Keratinocyte (primary cell): ENCODE data around the gene TCEAL8. TPM values are rescaled to one million over a fixed set of nuclear protein-coding genes. Genes with fewer than 3 reads are reported as not detected.
A peak's percentile ranks its signal among the peaks of the same experiment; 100 is the strongest.

Experiments used
- DNase-seq: peaks from one replicate; pipeline ENCODE4 v3.0.0-alpha.2; 2011; ENCODE audit warnings: low read depth, missing footprints, low spot score
- FAIRE-seq: peaks from 2 replicates; lab custom pipeline; 2011; peaks lifted over from hg19 to GRCh38; lab: Jason Lieb, UNC
- H2AFZ ChIP-seq: 2 replicates; pipeline ENCODE4 v1.6.0; 2012; ENCODE audit warnings: low read length, control low read depth, inconsistent platforms; ENCODE audit not compliant: control insufficient read depth
- H3K27ac ChIP-seq: 2 replicates; pipeline ENCODE4 v1.5.1; 2011; ENCODE audit warnings: low read length; ENCODE audit not compliant: control insufficient read depth, insufficient read depth
- H3K27me3 ChIP-seq: 3 replicates; pipeline ENCODE4 v1.6.0; 2011; ENCODE audit warnings: low read length; ENCODE audit not compliant: control insufficient read depth, insufficient read depth; ENCODE audit errors: extremely low read depth
- H3K36me3 ChIP-seq, 2 experiments: 2 replicates in 1 of 2; 3 replicates in 1 of 2; pipeline ENCODE4 v1.5.1; 2011; ENCODE audit warnings: low read length in 2 of 2, mild to moderate bottlenecking in 1 of 2; ENCODE audit not compliant: control insufficient read depth in 2 of 2, insufficient read depth in 2 of 2; ENCODE audit errors: extremely low read depth in 1 of 2
- H3K4me1 ChIP-seq: 3 replicates; pipeline ENCODE4 v1.5.1; 2011; ENCODE audit warnings: low read length; ENCODE audit not compliant: control insufficient read depth, insufficient read depth; ENCODE audit errors: extremely low read depth
- H3K4me2 ChIP-seq: 3 replicates; pipeline ENCODE4 v1.6.0; 2011; ENCODE audit warnings: low read depth, low read length; ENCODE audit not compliant: control insufficient read depth, insufficient read depth; ENCODE audit errors: extremely low read depth
- H3K4me3 ChIP-seq, 3 experiments: fragments of 200-600 bp in 1 of 3; sonication (generic) in 1 of 3; 2 replicates in 2 of 3; 3 replicates in 1 of 3; pipeline ENCODE4 v1.5.1; 2011 to 2016; ENCODE audit warnings: low read length in 3 of 3, mild to moderate bottlenecking in 3 of 3, control low read depth in 2 of 3, inconsistent platforms in 1 of 3, low read depth in 1 of 3, mixed read lengths in 1 of 3, mixed run types in 1 of 3, moderate library complexity in 1 of 3; ENCODE audit not compliant: control insufficient read depth in 2 of 3, insufficient read depth in 2 of 3; ENCODE audit errors: extremely low read depth in 1 of 3
- H3K79me2 ChIP-seq: 2 replicates; pipeline ENCODE4 v1.6.0; 2012; ENCODE audit warnings: low read length; ENCODE audit not compliant: control insufficient read depth, insufficient read depth
- H3K9ac ChIP-seq: 3 replicates; pipeline ENCODE4 v1.6.0; 2011; ENCODE audit warnings: low read length; ENCODE audit not compliant: control insufficient read depth, insufficient read depth; ENCODE audit errors: extremely low read depth
- H3K9me1 ChIP-seq: 3 replicates; pipeline ENCODE4 v1.6.0; 2011; ENCODE audit warnings: low read length; ENCODE audit not compliant: control insufficient read depth, insufficient read depth; ENCODE audit errors: extremely low read depth
- H3K9me3 ChIP-seq: 2 replicates; pipeline ENCODE4 v1.5.1; 2012; ENCODE audit warnings: low read depth, low read length; ENCODE audit not compliant: control insufficient read depth
- H4K20me1 ChIP-seq: 3 replicates; pipeline ENCODE4 v1.6.0; 2011; ENCODE audit warnings: low read length; ENCODE audit not compliant: control insufficient read depth, insufficient read depth; ENCODE audit errors: extremely low read depth
- CTCF ChIP-seq, 3 experiments: IDR thresholded peaks in 1 of 3; conservative IDR thresholded peaks in 1 of 3; optimal IDR thresholded peaks in 1 of 3; 2 replicates in 2 of 3; 3 replicates in 1 of 3; pipeline versions ENCODE3 to v1.5.1; 2011; ENCODE audit warnings: low read length in 3 of 3, mild to moderate bottlenecking in 3 of 3, moderate library complexity in 2 of 3, control low read depth in 1 of 3, inconsistent platforms in 1 of 3; ENCODE audit not compliant: insufficient read depth in 2 of 3; ENCODE audit errors: extremely low read depth in 1 of 3
- EZH2 ChIP-seq: IDR thresholded peaks from one replicate; pipeline ENCODE4 v1.6.1; 2012; ENCODE audit warnings: inconsistent platforms, mild to moderate bottlenecking, low read length, moderate library complexity
- dilution Hi-C: fragments of 300-500 bp; cut with MboI; formaldehyde crosslinking; loops from one replicate; pipeline ENCODE4 v1.7.0; 2020; ENCODE audit warnings: low sequenced_read_pairs; ENCODE audit not compliant: extremely low pct_ligation_motif_present
- polyA plus RNA-seq, 5 experiments: library from polyadenylated mRNA; depleted of rRNA in 3 of 5; stranded (reverse) in 3 of 5; stranded (forward) in 1 of 5; unstranded in 1 of 5; fragments of >200 nt; gene quantifications; 1 replicate in 1 of 5; 2 replicates in 3 of 5; 3 replicates in 1 of 5; pipeline versions ENCODE4 v1.2.1 to v1.2.3, GENCODE V29; 2011 to 2012; ENCODE audit warnings: missing spikeins in 2 of 5, low read depth in 1 of 5, low replicate concordance in 1 of 5

The TCEAL8 gene
- polyA plus RNA-seq, 1 donor (not counting 4 experiments of a cell fraction or from before 2014, with no cell fraction given), result 84.7 TPM

DNA sequence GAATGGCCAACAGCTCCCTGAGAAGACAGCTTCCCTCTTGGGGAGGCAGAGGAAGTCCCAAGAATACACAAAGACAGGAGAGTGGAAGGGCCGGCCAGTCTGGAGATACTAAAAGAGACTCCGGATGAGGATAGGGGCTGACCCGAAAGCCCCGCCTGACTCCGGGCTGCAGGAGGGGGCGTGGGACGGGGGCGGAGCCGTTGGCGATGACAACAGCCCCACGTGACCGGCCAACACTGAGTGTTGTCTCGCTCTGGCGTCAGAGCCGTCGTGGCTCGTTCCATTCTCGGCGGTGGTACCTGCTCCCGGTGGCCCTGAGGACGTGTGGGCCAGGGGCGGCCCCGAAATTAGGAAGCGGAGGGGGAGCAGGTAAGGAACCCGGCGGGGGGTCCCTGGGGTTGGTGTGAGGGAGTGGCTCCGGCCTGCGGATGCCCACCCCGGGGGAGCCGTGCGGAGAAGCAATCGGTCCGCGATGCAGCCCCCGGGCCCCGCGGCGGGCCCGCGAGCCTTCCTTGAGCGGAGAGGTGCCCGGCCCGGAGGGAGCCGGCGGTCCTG is 40.0 kb downstream of the TCEAL8 start, which contains the start of gene BEX4:
Gene BEX4, plus strand, starts transcription at position 239 of the 555 bp plus-strand sequence. CDS start 1,046 bp downstream, outside the sequence.
- dilution Hi-C loops, result no loop called here
- TF ChIP-seq CTCF (optimal IDR thresholded peaks at IDR 0.05 in 1 of 3, IDR thresholded peaks at IDR 0.05 in 1 of 3, conservative IDR thresholded peaks at IDR 0.05 in 1 of 3; ENCODE audit: extremely low read depth in 1 of 3, insufficient read depth in 2 of 3, low read length in 3 of 3) (no peak), EZH2 (no peak)
- no peak for DNase-seq
- FAIRE-seq, result no peak
- H3K4me1 ChIP-seq, result peaks cover 3% of the 10 kb centered on the region
- no peaks in the 10 kb centered on the region for H3K79me2 ChIP-seq
- no peaks in the 10 kb centered on the region for H4K20me1 ChIP-seq
- peak within 1 kb of the TSS; percentile 51 to 60 (median 57) for H3K4me3 ChIP-seq
- peak within 1 kb of the TSS; percentile 64 for H3K9ac ChIP-seq
- H3K27me3 ChIP-seq, result peaks cover 7% of the 10 kb centered on the region
- no peaks in the 10 kb centered on the region for H3K9me1 ChIP-seq
- H3K4me2 ChIP-seq, result peak within 1 kb of the TSS; percentile 64
- H3K36me3 ChIP-seq, result no peaks in the 10 kb centered on the region
- peak within 1 kb of the TSS; percentile 14 for H3K27ac ChIP-seq
- no peaks in the 10 kb centered on the region for H3K9me3 ChIP-seq
- H2AFZ ChIP-seq, result peak within 1 kb of the TSS; percentile 49

DNA sequence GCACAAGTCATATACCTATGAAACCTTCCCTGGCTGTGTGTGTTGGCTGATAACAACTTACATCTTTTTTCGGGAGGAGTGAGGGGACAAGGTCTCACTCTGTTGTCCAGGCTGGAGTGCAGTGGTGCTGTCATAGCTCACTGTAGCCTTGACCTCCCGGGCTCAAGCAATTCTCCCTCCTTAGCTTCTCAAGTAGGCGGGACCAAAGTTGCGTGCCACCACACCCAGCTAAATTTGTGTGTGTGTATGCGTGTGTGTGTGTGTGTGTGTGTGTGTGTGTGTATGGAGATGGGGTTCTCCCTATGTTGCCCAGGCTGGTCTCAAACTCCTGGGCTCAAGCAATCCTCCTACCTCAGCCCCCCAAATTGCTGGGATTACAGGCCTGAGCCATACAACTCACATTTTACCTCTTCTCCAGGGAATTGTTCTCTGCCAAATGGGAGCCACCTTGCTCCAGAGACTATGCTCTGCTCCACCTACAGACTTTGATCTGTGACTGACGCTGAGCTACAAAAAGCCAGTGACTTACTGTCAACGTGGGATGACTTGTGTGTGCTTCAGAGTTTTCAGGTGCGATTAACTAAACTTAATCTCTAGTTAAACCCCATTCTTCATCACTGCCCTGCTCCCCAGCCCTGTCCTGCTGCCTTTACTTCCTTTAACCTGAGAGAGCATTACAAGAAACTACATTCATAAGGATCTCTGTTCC is 42.1 kb downstream of the TCEAL8 start:
- Histone ChIP-seq H3K4me3 (no peak overlapping the region), H4K20me1 (no peaks in the 10 kb centered on the region), H3K79me2 (no peaks in the 10 kb centered on the region), H3K36me3 (no peaks in the 10 kb centered on the region), H3K27ac (no peak overlapping the region), H3K4me1 (peaks cover 3% of the 10 kb centered on the region), H2AFZ (no peak overlapping the region), H3K27me3 (no peaks in the 10 kb centered on the region), H3K4me2 (no peak overlapping the region), H3K9me1 (no peaks in the 10 kb centered on the region), H3K9ac (no peak overlapping the region), H3K9me3 (no peaks in the 10 kb centered on the region)
- TF ChIP-seq EZH2 (no peak), CTCF (optimal IDR thresholded peaks at IDR 0.05 in 1 of 3, IDR thresholded peaks at IDR 0.05 in 1 of 3, conservative IDR thresholded peaks at IDR 0.05 in 1 of 3; ENCODE audit: extremely low read depth in 1 of 3, insufficient read depth in 2 of 3, low read length in 3 of 3) (no peak)
- DNase-seq (no peak), FAIRE-seq (no peak)
- dilution Hi-C loops, result no loop called here
